Activated CD8-positive, alpha-beta memory T cell treated with anti-CD3 and anti-CD28 coated beads for 48 hours (primary cell): Measurements from ENCODE around the gene SLC17A4.

Source experiments
- DNase-seq, 3 experiments: peaks; one replicate each; pipeline ENCODE4 v3.0.0-alpha.2; 2020; ENCODE audit warnings: low read depth in 2 of 3, low spot score in 2 of 3

The SLC17A4 gene, protein sequence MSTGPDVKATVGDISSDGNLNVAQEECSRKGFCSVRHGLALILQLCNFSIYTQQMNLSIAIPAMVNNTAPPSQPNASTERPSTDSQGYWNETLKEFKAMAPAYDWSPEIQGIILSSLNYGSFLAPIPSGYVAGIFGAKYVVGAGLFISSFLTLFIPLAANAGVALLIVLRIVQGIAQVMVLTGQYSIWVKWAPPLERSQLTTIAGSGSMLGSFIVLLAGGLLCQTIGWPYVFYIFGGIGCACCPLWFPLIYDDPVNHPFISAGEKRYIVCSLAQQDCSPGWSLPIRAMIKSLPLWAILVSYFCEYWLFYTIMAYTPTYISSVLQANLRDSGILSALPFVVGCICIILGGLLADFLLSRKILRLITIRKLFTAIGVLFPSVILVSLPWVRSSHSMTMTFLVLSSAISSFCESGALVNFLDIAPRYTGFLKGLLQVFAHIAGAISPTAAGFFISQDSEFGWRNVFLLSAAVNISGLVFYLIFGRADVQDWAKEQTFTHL

DNA sequence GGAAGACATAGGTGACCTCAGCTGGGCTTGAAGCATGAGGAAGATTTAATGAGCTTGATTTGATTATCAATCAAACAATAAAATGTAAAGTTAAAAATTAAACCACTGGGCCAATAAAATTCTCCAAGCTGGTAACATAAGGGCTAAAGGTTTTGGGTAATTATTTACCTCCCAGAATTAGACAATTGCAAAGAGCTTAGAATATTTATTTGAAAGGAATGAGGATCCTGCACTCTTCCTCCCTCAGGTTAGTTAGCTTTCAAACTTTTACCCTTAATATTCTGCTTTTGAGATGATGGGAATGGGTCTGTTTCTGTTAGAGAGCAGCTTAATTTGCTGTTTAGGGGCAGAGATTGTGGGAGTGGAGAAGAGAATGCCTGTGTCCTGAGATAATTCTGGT is at the start of gene SLC17A4:
SLC17A4 (plus strand) TSS at position 208 of the 400 bp plus-strand sequence. CDS start 7,221 bp downstream, outside the sequence.
- no peak for DNase-seq

DNA sequence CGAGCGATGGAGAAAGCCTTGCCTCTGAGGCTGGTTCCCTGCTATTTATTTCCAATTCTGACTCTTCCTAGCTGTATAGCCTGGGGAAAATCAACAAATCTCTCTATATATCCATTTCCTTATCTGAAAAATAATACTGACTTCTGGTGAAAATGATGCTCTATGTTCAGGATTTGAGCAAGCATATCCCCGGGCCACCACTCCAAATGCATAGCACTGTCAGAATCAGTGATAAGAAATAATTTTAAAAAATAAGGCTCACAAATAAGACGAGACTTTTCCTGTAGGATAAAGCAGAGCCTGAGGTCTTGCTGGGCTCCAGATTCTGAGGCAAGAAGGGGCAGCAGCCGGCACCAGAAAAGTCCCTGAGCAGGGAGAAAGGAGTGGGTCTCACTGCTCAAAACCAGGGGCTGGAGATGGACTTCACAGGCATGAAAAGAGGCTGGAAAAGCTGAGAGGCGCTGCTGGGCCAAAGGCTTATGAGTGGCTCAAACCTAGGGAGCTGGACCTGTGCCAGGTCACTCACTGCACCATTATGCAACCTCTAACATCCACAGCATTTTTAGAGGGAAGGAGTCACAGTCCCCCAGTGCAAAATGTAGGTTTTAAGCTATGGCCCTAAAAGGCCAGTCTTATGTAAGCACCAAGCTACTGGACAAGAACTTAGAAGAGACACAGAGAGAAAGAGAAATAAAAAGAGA is 48.1 kb upstream of the SLC17A4 start:
- DNase-seq: no peak

DNA sequence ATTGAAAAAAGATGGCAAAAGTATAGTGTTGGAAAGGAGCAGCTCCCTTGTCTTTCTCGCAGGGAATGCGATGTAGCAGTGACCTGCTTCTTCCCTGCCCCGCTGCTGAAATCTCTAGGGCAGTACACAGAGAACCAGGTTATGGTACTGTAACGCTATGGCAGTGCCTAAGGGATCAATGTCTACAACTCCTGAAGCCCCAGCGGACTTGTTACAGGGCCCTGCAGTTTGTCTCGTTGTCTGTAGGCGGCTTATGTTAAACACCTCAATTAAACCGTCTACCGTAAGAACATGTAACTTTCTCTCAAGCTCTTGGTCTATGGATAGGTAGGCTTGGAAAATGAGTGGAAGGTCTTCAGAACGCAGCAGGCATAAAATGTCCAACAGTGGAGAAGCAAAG is 44.8 kb upstream of the SLC17A4 start:
- DNase-seq: no peak

DNA sequence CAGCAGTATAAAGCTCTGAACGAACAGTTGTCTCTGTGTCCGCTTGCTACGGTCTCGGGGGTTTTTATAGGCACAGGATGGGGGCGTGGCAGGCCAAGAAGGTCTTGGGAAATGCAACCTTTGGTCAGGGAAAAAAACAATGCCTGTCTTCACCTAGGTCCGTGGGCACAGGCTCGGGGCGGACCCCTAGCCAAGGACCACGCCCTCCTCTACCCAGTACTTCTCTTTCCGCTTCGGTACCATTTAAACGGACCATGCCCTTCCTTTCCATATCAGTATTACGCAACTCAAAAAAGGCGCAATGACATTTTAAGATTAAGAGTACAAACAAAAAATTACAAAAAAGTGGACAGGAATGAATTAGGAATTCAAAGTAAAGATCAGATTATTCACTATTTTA is 44.3 kb upstream of the SLC17A4 start:
- no peak for DNase-seq

DNA sequence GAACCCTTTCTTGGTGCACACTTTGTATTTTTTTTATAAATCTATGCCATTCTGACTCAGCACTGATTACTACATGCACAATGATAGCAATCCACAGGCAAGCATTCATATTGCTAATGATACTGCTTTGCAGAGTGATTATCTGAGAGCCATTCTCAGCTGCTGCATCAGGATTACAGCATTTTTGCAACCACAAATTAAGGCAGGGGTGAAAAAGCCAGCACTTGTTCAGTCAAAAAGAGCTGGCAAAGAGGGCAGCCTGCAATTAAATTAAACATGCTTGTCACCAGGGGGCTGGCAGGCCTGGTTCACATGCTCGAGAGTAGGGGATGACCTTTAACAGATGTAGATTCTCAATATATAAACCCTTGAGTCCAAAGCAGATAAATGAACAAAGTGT is 40.7 kb upstream of the SLC17A4 start:
- DNase-seq: no peak

DNA sequence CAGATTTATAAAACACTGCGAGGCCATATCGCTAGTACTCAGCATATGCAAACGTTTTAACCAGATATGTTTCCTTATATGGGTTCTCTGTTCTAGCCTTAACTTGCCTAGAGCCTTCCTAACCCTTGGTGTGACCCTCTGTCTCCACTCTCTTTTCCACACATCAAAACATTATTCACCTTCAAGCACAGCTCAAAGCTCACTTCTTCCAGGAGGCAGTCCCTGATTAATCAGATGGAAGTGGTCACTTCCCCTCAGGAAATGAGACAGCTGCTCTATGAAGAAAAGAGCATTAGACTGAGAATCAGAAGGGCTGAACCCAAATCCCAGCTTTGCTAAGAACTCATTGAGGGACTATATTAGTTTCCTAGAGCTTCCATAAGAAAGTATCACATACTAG is 39.8 kb upstream of the SLC17A4 start:
- no peak for DNase-seq

DNA sequence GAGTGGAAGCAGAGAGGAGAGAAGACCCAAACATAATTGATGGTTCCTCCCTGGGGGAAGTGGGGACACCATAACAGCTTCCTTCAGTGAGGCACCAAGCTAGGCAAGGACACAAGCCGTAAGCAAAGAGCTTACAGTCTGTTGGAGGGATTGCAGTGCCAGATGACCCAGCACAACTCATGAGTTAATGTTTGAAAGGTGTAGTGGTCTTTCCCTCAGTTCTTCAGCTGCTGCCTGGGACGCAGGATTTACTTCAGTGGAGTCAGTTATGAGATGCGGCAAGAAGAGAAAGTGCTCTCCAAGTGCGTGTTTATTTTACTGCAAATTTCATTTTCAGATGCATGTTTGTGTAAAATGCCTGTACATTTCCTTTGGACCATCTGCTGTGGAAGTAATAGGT is 38.7 kb upstream of the SLC17A4 start:
- DNase-seq: no peak

DNA sequence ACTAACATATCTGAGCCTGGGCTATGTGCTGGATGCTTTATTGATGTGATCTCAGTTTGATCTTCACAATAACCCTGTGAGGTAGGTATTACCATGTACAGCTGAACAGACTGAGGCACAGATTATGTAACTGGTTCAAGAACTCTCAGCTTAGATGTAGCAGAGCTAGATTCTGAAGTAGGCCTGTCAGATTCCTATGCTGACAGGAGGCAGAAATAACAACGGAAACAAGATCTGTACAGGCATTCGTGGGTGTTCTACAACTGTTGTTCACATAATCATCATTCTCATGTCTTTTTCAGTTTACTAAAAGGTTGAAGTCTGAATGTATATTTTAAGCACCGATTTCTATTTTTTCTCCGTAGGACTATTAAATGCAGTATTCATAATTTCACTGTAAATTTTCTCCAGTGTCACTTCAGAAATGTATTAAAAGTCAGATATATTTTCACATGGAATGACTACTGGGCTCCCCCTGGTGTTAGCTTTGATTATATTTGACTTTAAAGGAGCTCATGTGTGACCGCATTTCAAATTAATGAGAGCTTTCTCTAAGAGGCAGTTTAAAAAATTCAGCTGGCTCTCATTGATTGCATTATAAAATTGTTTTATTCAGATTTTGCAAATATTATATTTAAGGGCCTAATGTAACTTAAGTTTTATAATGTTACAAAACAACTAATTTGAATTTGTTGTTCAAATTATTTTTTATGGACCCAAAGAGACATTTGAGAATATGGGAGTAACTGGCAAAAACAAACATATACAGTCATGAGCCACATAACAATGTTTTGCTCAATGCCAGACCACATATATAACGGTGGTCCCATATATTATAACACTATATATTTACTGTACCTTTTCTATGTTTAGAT is 36.4 kb upstream of the SLC17A4 start:
- no peak for DNase-seq

DNA sequence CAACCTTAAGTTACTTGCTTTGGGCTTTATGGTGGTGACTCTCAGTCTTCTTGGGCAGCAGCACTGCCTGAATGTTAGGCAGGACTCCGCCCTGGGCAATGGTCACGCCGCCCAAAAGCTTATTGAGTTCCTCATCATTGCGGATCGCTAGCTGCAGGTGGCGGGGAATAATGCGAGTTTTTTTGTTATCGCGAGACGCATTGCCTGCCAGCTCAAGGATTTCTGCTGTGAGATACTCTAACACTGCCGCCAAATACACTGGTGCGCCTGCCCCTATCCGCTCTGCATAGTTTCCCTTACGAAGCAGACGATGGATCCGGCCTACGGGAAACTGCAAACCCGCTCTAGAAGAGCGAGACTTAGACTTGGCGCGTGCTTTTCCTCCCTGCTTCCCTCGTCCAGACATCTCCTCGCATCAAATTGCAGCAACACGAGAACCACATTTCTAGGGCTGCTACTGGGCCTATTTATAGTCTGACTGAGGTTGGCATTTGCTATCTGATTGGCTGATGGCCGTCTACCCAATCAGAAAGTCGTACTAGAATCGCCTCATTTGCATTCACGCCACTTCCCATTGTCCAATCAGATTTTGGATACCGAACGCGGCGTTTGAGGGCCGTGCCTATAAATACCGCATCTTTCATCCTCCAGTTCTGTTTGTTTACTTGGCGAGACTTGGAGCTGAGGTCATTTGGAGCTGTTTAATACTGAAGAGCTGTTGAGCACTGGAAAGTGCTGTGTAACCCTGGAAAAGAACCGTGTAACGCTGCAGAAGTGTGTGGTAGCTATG is 28.2 kb upstream of the SLC17A4 start:
- DNase-seq: no peak

DNA sequence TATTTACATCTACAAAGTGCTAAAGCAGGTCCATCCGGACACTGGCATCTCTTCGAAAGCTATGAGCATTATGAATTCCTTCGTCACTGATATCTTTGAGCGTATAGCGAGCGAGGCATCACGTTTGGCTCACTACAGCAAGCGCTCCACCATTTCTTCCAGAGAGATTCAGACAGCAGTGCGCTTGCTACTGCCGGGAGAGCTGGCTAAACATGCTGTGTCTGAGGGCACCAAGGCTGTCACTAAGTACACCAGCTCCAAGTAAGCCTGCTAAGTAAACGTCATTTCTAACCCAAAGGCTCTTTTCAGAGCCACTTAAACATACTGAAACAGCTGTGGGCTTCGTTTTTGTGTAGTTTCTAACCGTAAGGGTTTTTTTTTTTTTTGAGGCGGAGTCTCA is 27.5 kb upstream of the SLC17A4 start:
- DNase-seq: no peak

DNA sequence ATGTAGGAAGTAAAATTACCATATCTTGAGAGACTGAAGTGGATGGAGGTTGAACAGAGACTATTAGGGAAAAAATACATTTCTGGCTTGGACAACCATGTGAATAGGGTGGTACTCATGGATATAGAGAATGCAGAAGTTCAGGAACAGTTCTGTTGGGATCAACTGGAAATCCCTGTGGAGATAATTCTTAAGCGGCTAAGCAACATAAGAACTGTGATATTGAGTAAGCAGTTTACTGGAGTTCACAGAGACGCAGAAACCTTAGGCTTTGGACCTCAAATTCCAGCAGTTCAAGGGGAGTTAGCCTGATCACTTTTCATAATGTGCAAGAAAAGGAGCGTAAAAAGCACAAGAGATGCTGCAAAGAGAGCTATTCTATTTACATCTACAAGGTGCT is 23.6 kb upstream of the SLC17A4 start:
- DNase-seq: no peak

DNA sequence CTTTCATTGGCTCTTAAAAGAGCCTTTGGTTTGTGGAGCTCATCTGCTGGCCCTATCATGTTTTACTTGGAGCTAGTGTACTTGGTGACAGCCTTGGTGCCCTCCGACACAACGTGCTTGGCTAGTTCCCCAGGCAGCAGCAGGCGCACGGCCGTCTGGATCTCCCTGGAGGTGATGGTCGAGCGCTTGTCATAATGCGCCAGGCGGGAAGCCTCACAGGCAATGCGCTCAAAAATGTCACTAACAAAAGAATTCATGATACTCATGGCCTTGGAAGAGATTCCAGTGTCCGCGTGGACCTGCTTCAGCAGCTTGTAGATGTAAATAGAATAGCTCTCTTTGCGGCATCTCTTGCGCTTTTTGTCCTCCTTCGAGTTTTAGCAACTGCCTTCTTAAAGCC is 22.8 kb upstream of the SLC17A4 start:
- no peak for DNase-seq

DNA sequence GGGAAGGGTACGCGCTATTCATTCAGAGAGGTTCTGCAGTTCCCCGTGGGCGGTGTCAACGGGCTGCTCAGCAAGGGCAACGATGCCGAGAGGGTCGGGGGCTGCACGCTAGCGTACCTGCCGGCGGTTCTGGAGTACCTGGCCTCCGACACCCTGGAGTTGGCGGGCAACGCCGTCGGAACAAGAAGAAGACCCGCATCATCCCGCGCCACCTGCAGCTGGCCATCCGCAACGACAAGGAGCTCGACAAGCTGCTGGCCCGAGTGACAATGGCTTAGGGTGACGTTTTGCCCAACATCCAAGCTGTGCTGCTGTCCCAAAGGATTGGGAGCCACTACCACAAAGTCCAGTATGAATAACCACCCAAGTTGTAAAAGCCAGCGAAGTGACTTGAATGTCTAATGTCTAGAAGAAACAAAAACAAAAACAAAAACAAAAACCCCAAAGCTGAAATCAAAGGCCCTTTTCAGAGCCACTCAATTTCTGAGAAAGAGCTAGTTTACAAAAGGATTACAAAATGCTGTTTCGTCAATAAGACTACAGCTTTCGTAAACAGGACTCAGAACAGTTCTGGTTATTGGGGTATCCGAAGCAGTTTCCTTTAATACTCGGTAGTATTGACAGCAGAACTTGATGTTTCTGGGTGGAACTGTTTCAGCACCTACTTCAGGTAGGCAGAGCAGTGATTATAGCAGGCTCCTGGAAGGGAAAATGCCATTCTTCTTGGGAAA is 21.9 kb upstream of the SLC17A4 start:
- no peak for DNase-seq

DNA sequence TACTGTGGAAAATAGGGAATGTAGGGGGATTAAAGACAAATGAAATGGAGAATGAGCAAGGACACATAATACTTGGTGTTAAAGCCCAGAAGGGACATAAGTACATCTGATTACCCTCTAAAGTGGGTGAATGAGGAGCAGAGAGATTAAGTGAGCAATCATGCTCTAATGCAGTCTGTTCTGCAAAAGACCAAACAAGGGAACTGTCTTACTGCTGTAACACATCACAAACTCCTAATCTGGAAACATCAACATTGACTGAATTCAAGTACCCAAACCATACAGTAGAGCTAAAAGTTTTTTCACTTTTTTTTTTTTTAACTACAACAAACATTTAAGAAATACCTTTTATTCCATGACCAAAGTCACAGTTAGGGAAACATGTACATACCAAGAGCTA is 19.3 kb upstream of the SLC17A4 start:
- DNase-seq: no peak

DNA sequence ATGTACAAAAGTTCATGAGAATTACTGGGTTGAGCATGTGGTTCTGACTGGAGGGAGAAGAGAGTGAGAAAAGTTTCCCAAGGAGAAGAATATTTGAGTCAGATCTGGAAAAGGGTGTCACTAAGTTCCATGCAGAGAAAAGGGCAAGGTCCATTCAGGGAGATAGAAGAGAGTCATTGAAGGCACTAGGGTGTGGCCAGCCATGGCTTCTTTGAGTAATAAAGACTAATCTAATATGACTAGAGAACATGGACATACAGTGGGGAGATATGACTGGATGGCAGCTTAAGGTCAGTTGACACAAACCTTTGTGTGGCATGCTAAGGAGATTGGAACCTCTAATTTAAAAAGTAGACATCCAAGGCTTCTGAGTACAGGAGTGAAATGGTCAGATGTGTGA is 10.7 kb upstream of the SLC17A4 start:
- DNase-seq: no peak

DNA sequence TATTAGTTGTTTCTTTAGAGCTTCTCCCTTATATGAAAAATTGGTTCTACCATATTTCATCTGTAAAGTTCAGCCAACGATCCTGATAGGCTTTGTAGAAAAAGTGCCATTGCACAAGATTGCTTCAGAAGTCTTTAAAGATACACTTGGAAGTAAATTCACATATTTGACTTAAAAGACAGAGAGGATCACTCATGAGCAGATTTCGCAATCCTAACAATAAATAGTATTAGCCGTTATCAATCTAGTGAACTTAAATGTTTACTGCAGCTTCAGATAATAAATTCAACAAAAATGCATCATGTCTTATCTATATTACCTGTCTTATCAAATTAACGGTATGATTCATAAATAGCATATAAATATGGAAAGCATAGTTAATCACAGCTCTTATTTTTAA is 8.7 kb upstream of the SLC17A4 start:
- no peak for DNase-seq

DNA sequence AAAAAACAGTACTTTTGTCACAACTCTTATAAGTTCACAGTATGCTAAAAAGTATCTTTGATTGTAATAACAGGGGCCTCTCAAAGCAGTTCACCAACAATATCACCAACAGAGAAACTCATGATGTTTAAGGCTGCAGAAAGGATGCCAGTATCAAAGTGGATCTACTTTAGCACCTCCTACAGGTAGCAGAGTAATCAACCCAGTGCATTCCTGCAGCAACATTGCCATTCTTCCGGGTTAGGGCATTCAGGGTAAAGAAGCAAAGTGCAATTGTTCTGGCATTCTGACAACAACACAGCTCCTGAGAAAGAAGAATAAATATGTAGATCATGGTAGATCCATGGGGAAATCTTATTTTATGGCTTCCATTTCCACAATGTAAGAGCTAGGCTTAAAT is 7.6 kb upstream of the SLC17A4 start:
- DNase-seq: no peak

DNA sequence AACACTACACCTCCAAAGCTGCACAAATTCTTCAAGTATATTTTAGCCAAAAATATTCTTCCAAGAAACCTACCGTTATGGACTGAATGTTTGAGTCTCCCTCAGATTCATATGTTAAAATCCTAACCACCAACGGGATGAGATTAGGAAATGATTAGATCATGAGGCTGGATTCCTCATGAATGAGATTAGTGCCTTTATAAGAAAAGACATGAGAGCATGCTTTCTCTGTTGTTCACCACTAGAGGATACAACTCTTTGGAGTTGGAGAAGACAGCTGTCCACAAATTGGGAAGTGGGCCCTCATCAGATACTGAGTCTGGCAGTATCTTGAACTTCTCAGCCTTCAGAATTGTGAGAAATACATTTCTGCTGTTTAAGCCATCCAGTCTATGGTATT is 7.1 kb upstream of the SLC17A4 start:
- DNase-seq: no peak

DNA sequence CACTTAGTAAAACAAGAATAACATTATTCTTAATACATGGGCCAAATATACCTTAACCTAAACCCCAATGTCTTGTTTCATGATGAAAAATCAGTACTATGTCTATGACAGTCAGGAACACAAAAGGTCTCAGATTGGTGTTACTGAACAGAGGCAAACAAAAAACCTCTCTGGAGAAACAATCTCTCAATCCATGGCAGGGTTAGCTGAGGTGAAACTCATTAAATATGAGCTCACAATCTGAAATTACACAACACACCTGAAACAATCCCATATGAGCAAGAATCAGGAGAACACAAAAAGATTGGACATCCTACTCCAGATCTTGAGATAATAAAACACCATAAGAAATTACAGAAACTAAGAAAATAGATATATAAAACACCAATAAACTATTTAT is 6.5 kb upstream of the SLC17A4 start:
- no peak for DNase-seq
